ENCODE measurements around the gene RRM2.

RRM2 gene

GRCh38 chr2:10122500-10123280, at the start of gene RRM2:
TSS of gene RRM2 (plus strand) at chr2:10122739. CDS start at chr2:10122799, 60 bp downstream.
- peak; percentile 90 to 94 for DNase-seq
- Histone ChIP-seq H3K9me3 (no peaks in the 10 kb centered on the region), H3K27ac (no peak within 1 kb of the TSS), H3K4me1 (peaks cover 0 to 38% (median 26%) of the 10 kb centered on the region in 4 donors), H3K4me3 (peak within 1 kb of the TSS; percentile 48 to 73), H3K27me3 (peaks cover 0 to 19% of the 10 kb centered on the region in 2 donors), H3K36me3 (no peaks in the 10 kb centered on the region)
- intact Hi-C loops (cut with DNase I; ENCODE audit: low total_unique reads) = loop anchor here (5.0 kb wide), 1 partner anchor 285 kb away; no protein-coding TSS in a partner anchor
- no peak for TF ChIP-seq CTCF (IDR thresholded peaks at IDR 0.05)

GRCh38 chr2:10073706-10074105, 48.8 kb upstream of the RRM2 start:
- TF ChIP-seq CTCF (IDR thresholded peaks at IDR 0.05) = no peak
- no peaks in the 10 kb centered on the region for H3K36me3 ChIP-seq
- H3K27me3 ChIP-seq = no peaks in the 10 kb centered on the region
- DNase-seq = no peak
- no peak overlapping the region for H3K27ac ChIP-seq
- no peak overlapping the region for H3K4me3 ChIP-seq
- H3K9me3 ChIP-seq = no peaks in the 10 kb centered on the region
- intact Hi-C loops (cut with DNase I; ENCODE audit: low total_unique reads) = loop anchor here (2.0 kb wide), 1 partner anchor 361 kb away; no protein-coding TSS in a partner anchor
- H3K4me1 ChIP-seq = peaks cover 0 to 10% (median 9%) of the 10 kb centered on the region in 4 donors

- TF ChIP-seq CTCF (IDR thresholded peaks at IDR 0.05) = no peak
- peaks cover 0 to 20% (median 14%) of the 10 kb centered on the region in 4 donors for H3K4me1 ChIP-seq
- H3K9me3 ChIP-seq = no peaks in the 10 kb centered on the region
- no peak for DNase-seq
- H3K27me3 ChIP-seq = no peaks in the 10 kb centered on the region
- no peak overlapping the region for H3K27ac ChIP-seq
- intact Hi-C loops (cut with DNase I; ENCODE audit: low total_unique reads) = no loop called here
- H3K4me3 ChIP-seq = no peak overlapping the region
- no peaks in the 10 kb centered on the region for H3K36me3 ChIP-seq
Observed at GRCh38 chr2:10075101-10075500, 47.4 kb upstream of the RRM2 start.

GRCh38 chr2:10075571-10076209, 46.8 kb upstream of the RRM2 start:
- H3K9me3 ChIP-seq = no peaks in the 10 kb centered on the region
- H3K4me3 ChIP-seq = no peak overlapping the region
- no peak overlapping the region for H3K27ac ChIP-seq
- DNase-seq = no peak
- H3K27me3 ChIP-seq = no peaks in the 10 kb centered on the region
- TF ChIP-seq CTCF (IDR thresholded peaks at IDR 0.05) = no peak
- no peaks in the 10 kb centered on the region for H3K36me3 ChIP-seq
- H3K4me1 ChIP-seq = peaks cover 0 to 24% (median 18%) of the 10 kb centered on the region in 4 donors
- intact Hi-C loops (cut with DNase I; ENCODE audit: low total_unique reads) = no loop called here

GRCh38 chr2:10076511-10076910, 46.0 kb upstream of the RRM2 start:
- no peak for DNase-seq
- intact Hi-C loops (cut with DNase I; ENCODE audit: low total_unique reads) = no loop called here
- no peak for TF ChIP-seq CTCF (IDR thresholded peaks at IDR 0.05)

More at GRCh38 chr2:10076511-10076910, 46.0 kb upstream of the RRM2 start:
- H3K27me3 ChIP-seq = no peaks in the 10 kb centered on the region
- H3K27ac ChIP-seq = no peak overlapping the region
- H3K4me1 ChIP-seq = peaks cover 0 to 25% (median 21%) of the 10 kb centered on the region in 4 donors
- no peaks in the 10 kb centered on the region for H3K9me3 ChIP-seq
- no peak overlapping the region for H3K4me3 ChIP-seq
- no peaks in the 10 kb centered on the region for H3K36me3 ChIP-seq
